ENCODE measurements around the gene ESR1.

The ESR1 gene

GRCh38 chr6:152147269-152147668, 339.8 kb downstream of the ESR1 start:
- DNase-seq: no peak

- DNase-seq: no peak
These were observed 340.9 kb downstream of the ESR1 start for GRCh38 chr6:152148412-152148811.

GRCh38 chr6:152150196-152150595, 342.7 kb downstream of the ESR1 start:
- no peak for DNase-seq

- DNase-seq: no peak
These were observed 344.4 kb downstream of the ESR1 start for GRCh38 chr6:152151920-152152319.

GRCh38 chr6:152154559-152155356, 347.3 kb downstream of the ESR1 start:
- DNase-seq: no peak

- DNase-seq: no peak
These were observed 348.3 kb downstream of the ESR1 start for GRCh38 chr6:152155792-152156191.

GRCh38 chr6:152160346-152160745, 352.9 kb downstream of the ESR1 start:
- peak; percentile 12 for DNase-seq

GRCh38 chr6:152161501-152161900, 354.0 kb downstream of the ESR1 start:
- DNase-seq: no peak

GRCh38 chr6:152164957-152165356, 357.5 kb downstream of the ESR1 start:
- DNase-seq: no peak

GRCh38 chr6:152166497-152166896, 359.0 kb downstream of the ESR1 start:
- no peak for DNase-seq

GRCh38 chr6:152166897-152167296, 359.4 kb downstream of the ESR1 start:
- no peak for DNase-seq

GRCh38 chr6:152167641-152168603, 360.4 kb downstream of the ESR1 start:
- no peak for DNase-seq

- no peak for DNase-seq
These were observed 362.8 kb downstream of the ESR1 start for GRCh38 chr6:152170313-152170701.

GRCh38 chr6:152170702-152171667, 363.5 kb downstream of the ESR1 start:
- peak; percentile 65 for DNase-seq

- DNase-seq: no peak
These were observed 365.8 kb downstream of the ESR1 start for GRCh38 chr6:152173321-152173720.

- DNase-seq: no peak
These were observed 366.5 kb downstream of the ESR1 start for GRCh38 chr6:152173957-152174356.

GRCh38 chr6:152176268-152176667, 368.8 kb downstream of the ESR1 start:
- no peak for DNase-seq
